BJ (cell line): ENCODE data around the gene CDHR3. TPM values are rescaled to one million over a fixed set of nuclear protein-coding genes. Genes with fewer than 3 reads are reported as not detected.

Source experiments
- CTCF ChIA-PET: fragments of 350-600 bp; formaldehyde crosslinking; extraction: SDS; loops from one replicate; lab custom pipeline; 2021; ENCODE audit warnings: antibody characterized with exemption, inconsistent platforms; lab: Yijun Ruan, JAX
- POLR2A ChIA-PET: fragments of 300-600 bp; sonication (Branson Sonifier 250); formaldehyde crosslinking; extraction: SDS; loops from one replicate; lab custom pipeline; 2021; ENCODE audit warnings: antibody characterized with exemption; lab: Charles Lee
- DNase-seq: peaks from one replicate; pipeline ENCODE4 v3.0.0-alpha.2; 2011; ENCODE audit warnings: low read depth
- H3K27me3 ChIP-seq: 2 replicates; pipeline ENCODE4 v1.6.0; 2011; ENCODE audit warnings: low read length; ENCODE audit not compliant: control insufficient read depth, insufficient read depth
- H3K36me3 ChIP-seq: 2 replicates; pipeline ENCODE4 v1.5.1; 2011; ENCODE audit warnings: low read length; ENCODE audit not compliant: control insufficient read depth, insufficient read depth
- H3K4me3 ChIP-seq: 2 replicates; pipeline ENCODE4 v1.5.1; 2011; ENCODE audit warnings: low read depth, mild to moderate bottlenecking, control low read depth, low read length
- polyA plus RNA-seq: library from polyadenylated mRNA; depleted of rRNA; stranded (reverse); fragments of >200 nt; gene quantifications from 2 replicates; pipeline ENCODE4 v1.2.3, GENCODE V29; 2011
- TF ChIP-seq, protein P1 (sequence below): IDR thresholded peaks from 2 replicates; pipeline ENCODE4 v1.5.1; 2011; ENCODE audit warnings: low read depth, mild to moderate bottlenecking, control low read depth, inconsistent platforms, low read length, moderate library complexity; ENCODE audit not compliant: insufficient read depth

Gene CDHR3
- polyA plus RNA-seq, 1 experiment, result 2.9 TPM

DNA sequence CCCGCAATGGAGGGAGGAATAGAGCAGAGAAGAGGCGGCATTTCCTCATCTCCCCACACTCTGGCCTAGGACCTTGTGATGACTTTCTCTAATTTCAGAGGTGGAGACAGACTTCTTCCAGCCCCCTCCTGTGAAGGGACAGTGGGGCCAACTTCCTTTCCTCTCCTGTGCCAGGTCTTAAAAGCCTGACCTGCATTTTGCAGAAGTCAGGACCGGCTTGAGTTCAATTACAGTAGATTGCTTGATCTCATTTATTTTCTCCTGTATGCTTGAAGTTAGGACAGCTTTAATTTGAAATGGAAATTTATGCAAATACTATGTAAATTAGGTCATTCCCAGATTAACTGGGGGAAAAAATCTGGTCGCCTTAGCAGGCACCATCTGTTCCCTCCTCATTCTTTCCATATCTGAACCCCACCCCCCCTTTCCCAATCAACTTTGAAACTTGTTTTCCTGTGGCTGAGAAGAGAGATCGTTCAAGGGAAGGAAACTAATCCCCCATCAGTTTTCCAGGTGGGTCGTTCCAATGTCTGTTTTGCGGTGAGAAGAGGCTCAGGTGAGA, 92.0 kb downstream of the CDHR3 start:
- H3K4me3 ChIP-seq, result no peak overlapping the region
- ChIA-PET POLR2A (no interaction called here), CTCF (interaction anchor here (9.2 kb wide), 1 partner anchor 98 kb away, joined by 184 read pairs; no protein-coding TSS in a partner anchor)
- peaks cover 5% of the 10 kb centered on the region for H3K27me3 ChIP-seq
- H3K36me3 ChIP-seq, result no peaks in the 10 kb centered on the region
- TF ChIP-seq, protein P1, sequence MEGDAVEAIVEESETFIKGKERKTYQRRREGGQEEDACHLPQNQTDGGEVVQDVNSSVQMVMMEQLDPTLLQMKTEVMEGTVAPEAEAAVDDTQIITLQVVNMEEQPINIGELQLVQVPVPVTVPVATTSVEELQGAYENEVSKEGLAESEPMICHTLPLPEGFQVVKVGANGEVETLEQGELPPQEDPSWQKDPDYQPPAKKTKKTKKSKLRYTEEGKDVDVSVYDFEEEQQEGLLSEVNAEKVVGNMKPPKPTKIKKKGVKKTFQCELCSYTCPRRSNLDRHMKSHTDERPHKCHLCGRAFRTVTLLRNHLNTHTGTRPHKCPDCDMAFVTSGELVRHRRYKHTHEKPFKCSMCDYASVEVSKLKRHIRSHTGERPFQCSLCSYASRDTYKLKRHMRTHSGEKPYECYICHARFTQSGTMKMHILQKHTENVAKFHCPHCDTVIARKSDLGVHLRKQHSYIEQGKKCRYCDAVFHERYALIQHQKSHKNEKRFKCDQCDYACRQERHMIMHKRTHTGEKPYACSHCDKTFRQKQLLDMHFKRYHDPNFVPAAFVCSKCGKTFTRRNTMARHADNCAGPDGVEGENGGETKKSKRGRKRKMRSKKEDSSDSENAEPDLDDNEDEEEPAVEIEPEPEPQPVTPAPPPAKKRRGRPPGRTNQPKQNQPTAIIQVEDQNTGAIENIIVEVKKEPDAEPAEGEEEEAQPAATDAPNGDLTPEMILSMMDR, result no peak
- DNase-seq, result no peak

DNA sequence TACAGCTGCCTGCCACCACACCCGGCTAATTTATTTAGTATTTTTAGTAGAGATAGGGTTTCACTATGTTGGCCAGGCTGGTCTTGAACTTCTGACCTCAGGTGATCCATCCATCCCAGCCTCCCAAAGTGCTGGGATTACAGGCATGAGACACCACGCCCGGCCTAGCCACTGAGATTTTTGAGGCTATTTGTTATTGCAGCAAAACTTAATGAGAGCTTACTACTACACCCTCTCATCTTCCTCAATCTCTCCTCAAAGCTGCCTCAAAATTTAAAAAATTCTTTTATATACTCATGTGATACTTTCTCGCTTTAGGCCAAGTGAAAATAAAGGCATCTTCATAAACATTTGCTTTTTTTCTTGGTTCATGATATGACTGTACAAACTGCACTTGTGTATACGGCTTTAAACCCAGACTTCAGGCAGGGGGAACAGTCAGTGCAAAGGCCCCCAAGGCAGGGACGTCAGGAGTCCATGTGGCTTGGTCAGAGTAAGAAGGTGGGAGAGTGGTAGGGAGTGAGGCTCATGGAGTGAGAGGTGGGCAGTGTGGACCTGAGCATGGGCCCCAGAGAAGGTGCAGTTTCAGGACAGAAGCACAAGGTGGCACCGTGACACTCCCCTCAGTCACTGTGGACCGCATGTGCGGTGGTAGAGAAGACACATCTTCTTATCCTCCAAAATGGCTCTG, 93.6 kb downstream of the CDHR3 start:
- no peak for DNase-seq
- CTCF ChIA-PET, result interaction anchor here (0.6 to 9.2 kb wide), 16 partner anchors 9 to 406 kb away, joined by 3 to 184 read pairs (median 3); no protein-coding TSS in a partner anchor
- no peak overlapping the region for H3K4me3 ChIP-seq
- TF ChIP-seq, protein P1, result peak; percentile 88
- peaks cover 5% of the 10 kb centered on the region for H3K27me3 ChIP-seq
- H3K36me3 ChIP-seq, result no peaks in the 10 kb centered on the region
- POLR2A ChIA-PET, result no interaction called here

DNA sequence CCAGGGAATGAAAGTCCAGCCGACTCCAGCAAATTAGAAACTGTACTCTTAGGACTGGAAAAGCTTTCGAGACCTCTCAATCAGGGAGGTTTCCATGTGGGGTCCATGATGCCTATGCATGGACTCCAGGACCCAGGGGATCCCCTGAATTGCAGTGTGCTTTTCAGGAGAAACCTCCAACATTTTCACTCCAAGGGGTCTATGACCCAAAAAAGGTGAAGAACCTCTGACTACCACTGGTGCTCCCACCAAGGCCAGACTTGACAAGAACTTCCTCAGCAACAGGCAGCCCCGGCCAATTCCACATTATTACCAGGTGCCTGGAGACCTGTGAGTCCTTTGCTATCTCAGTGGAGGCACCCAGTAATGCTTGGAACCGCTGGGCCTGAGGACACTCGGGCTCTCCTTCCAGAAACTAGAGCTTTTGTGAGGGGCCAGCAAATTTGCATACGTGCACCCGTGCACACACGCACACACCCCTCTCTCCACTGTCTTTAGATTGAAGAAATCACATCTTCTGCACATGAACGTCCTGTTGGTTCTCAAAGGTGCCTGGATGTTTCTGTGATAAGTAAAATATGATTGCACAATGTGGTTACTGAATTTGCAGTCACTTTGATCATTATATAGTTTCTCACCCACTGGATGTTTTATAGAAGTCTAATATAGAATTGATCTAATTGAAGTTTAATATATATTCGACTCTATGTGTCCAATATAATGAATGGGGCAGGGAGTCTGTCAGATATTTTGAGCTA, 94.3 kb downstream of the CDHR3 start:
- CTCF ChIA-PET, result interaction anchor here (0.6 to 9.2 kb wide), 19 partner anchors 10 to 704 kb away, joined by 3 to 184 read pairs (median 3); no protein-coding TSS in a partner anchor

DNA sequence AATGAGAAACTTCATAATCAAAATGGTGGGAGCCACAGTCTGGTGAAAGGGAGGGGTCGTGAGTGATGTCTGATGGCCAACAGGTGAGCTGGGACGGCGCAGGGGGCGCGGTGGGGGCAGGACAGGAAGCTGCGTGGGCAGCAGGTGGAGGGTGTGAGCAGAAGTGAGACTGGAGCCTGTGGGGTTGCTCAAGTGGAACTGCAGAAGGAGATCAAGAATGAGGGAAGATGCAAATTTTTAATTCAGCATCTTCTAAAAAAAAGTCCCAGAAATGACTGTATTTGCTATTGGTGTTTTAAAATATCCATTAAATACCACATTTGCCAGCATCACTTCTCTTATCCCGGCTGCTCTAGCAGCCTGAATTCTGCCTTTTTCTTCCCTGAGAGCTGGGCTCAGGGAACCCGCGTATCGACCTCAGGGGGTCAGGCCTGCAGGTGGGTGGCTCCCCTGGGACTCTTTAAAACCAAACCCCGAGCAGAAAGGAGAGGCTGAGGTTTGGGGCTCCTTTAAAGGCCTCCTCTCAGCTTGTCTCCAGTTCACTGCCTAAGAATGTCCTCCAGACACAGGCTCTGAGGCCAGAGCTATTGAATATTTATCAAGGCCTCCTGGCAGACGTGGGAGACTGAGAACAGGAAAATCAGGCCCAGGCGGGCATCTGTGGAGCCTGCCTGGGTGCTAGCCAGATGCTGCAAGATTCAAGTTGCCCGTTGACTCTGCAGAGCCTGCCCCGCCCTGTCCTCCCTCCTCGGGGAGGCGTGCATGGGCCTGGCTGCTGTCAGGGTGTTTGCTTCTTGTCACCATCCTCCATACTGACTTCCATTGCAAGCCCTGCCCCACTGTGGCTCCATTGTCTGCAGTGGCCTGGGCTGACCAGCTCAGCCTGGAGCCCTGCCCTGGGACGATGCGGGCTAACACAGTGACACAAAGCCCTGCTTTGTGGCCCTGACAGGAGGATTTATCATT, 95.2 kb downstream of the CDHR3 start:
- Histone ChIP-seq H3K36me3 (no peaks in the 10 kb centered on the region), H3K4me3 (no peak overlapping the region), H3K27me3 (peaks cover 5% of the 10 kb centered on the region)
- POLR2A ChIA-PET, result no interaction called here
- CTCF ChIA-PET, result interaction anchor here (0.7 to 9.2 kb wide), 15 partner anchors 8 to 703 kb away, joined by 3 to 184 read pairs (median 4); no protein-coding TSS in a partner anchor
- TF ChIP-seq, protein P1, result no peak
- no peak for DNase-seq

More for the DNA sequence above, 94.3 kb downstream of the CDHR3 start:
- POLR2A ChIA-PET, result no interaction called here
- Histone ChIP-seq H3K4me3 (no peak overlapping the region), H3K36me3 (no peaks in the 10 kb centered on the region), H3K27me3 (peaks cover 5% of the 10 kb centered on the region)
- DNase-seq, result no peak
- TF ChIP-seq, protein P1, result no peak
